Measurements from ENCODE around the gene BTBD7.

DNA sequence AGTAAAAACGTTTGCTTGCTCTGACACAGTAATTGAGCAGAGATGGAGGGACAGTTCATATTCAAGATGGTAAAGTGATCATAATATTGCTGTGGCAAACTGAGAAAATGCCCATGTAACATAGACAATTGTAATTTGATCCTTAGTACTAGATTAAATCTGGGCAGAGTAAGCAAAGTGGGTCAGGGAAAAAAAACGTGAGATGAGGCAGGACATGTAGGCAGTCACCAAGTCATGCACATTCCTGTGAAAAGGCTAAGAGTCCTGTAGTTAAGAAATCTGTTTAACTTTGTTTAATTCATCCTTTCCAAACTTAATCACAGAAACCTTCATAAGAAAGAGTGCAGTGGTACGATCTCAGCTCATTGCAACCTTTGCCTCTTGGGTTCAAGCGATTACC, 16.1 kb downstream of the BTBD7 start:
- TF ChIP-seq, protein P1, sequence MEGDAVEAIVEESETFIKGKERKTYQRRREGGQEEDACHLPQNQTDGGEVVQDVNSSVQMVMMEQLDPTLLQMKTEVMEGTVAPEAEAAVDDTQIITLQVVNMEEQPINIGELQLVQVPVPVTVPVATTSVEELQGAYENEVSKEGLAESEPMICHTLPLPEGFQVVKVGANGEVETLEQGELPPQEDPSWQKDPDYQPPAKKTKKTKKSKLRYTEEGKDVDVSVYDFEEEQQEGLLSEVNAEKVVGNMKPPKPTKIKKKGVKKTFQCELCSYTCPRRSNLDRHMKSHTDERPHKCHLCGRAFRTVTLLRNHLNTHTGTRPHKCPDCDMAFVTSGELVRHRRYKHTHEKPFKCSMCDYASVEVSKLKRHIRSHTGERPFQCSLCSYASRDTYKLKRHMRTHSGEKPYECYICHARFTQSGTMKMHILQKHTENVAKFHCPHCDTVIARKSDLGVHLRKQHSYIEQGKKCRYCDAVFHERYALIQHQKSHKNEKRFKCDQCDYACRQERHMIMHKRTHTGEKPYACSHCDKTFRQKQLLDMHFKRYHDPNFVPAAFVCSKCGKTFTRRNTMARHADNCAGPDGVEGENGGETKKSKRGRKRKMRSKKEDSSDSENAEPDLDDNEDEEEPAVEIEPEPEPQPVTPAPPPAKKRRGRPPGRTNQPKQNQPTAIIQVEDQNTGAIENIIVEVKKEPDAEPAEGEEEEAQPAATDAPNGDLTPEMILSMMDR (optimal IDR thresholded peaks at IDR 0.05 in 1 of 3, IDR thresholded peaks at IDR 0.05 in 1 of 3, conservative IDR thresholded peaks at IDR 0.05 in 1 of 3; ENCODE audit: extremely low read depth in 1 of 3, insufficient read depth in 2 of 3, low read length in 3 of 3) = no peak
- no peak for TF ChIP-seq EZH2 (IDR thresholded peaks at IDR 0.05; ENCODE audit: low read length)
